Measurements from ENCODE around the gene QARS1. TPM values are rescaled to one million over a fixed set of nuclear protein-coding genes. Genes with fewer than 3 reads are reported as not detected.
A peak's percentile ranks its signal among the peaks of the same experiment; 100 is the strongest.

Gene QARS1
- total and polyA plus RNA-seq, 2 of the 13 experiments (the other 11 are each of a cell fraction or from before 2014, with no cell fraction given), result 307 to 327 TPM

- TF ChIP-seq ZHX2 (IDR thresholded peaks at IDR 0.05; ENCODE audit: low read depth), result peak; percentile 81; the same call in 1 of the 2 replicates
- no peak for TF ChIP-seq ZHX2 (CRISPR knock-in tag; IDR thresholded peaks at IDR 0.05; ENCODE audit: borderline replicate concordance)
- peak; percentile 46; the same call in 1 of the 2 replicates for TF ChIP-seq POGZ (CRISPR knock-in tag; IDR thresholded peaks at IDR 0.05)
- 0 out of 2 replicates have a peak, but pooled peaks have one; percentile 55 for TF ChIP-seq ZNF230 (CRISPR knock-in tag; IDR thresholded peaks at IDR 0.05)
- no peak for TF ChIP-seq FOSL2 (CRISPR knock-in tag; IDR thresholded peaks at IDR 0.05)
- peak; percentile 94 for TF ChIP-seq HES4 (CRISPR knock-in tag; IDR thresholded peaks at IDR 0.05; ENCODE audit: borderline replicate concordance)
- TF ChIP-seq SIX1 (CRISPR knock-in tag; IDR thresholded peaks at IDR 0.05; ENCODE audit: borderline replicate concordance), result no peak
- TF ChIP-seq PAWR (CRISPR knock-in tag; IDR thresholded peaks at IDR 0.05; ENCODE audit: borderline replicate concordance), result no peak
- TF ChIP-seq AGO1 (IDR thresholded peaks at IDR 0.05; ENCODE audit: low read depth, low read length, poor library complexity, severe bottlenecking), result no peak
- TF ChIP-seq ZNF234 (CRISPR knock-in tag; conservative IDR thresholded peaks at IDR 0.05), result 0 out of 2 replicates have a peak, but pooled peaks have one; percentile 19
- TF ChIP-seq ZNF317 (CRISPR knock-in tag; IDR thresholded peaks at IDR 0.05), result peak; percentile 64; the same call in 1 of the 2 replicates
Measured at GRCh38 chr3:49104427-49105291, at the start of gene QARS1 (continued).
